K562 (cell line): Measurements from ENCODE around the gene LGALS12. TPM values are rescaled to one million over a fixed set of nuclear protein-coding genes. Genes with fewer than 3 reads are reported as not detected.

Source experiments
- ARID3A ChIP-seq: IDR thresholded peaks from 2 replicates; pipeline ENCODE4 v1.6.1; 2012; ENCODE audit warnings: low read depth, low read length, improper control_type of control experiment, borderline replicate concordance
- CREB3 ChIP-seq: fragments of 450-650 bp; conservative IDR thresholded peaks from 2 replicates; pipeline ENCODE4 v1.6.1; 2016; ENCODE audit warnings: missing genetic modification characterization, low read depth, mild to moderate bottlenecking, missing compliant biosample characterization, moderate library complexity
- CREM ChIP-seq: IDR thresholded peaks from 2 replicates; pipeline ENCODE4 v1.6.1; 2014; ENCODE audit warnings: antibody characterized with exemption, low read depth
- CTBP1 ChIP-seq: fragments of 450-650 bp; IDR thresholded peaks from 2 replicates; pipeline ENCODE4 v1.6.1; 2016; ENCODE audit warnings: borderline replicate concordance
- ERF ChIP-seq: fragments of 450-650 bp; formaldehyde crosslinking; IDR thresholded peaks from 2 replicates; pipeline ENCODE4 v1.4.0; 2020; ENCODE audit warnings: mild to moderate bottlenecking, mixed read lengths
- ESRRA ChIP-seq: fragments of 450-650 bp; IDR thresholded peaks from 2 replicates; pipeline ENCODE4 v1.6.1; 2014; ENCODE audit warnings: low read depth, mild to moderate bottlenecking, moderate library complexity, borderline replicate concordance
- HOMEZ ChIP-seq: fragments of 250-450 bp; sonication (Bioruptor Pico); IDR thresholded peaks from 2 replicates; pipeline ENCODE4 v1.4.0; 2020; ENCODE audit warnings: mild to moderate bottlenecking, moderate library complexity
- KLF13 ChIP-seq: fragments of 450-650 bp; IDR thresholded peaks from 2 replicates; pipeline ENCODE4 v1.6.1; 2016; ENCODE audit warnings: missing genetic modification characterization, low read depth, mild to moderate bottlenecking, missing compliant biosample characterization, moderate library complexity, borderline replicate concordance
- MTA3 ChIP-seq: fragments of 450-650 bp; formaldehyde crosslinking; IDR thresholded peaks from 2 replicates; pipeline ENCODE4 v1.6.1; 2017; ENCODE audit warnings: mild to moderate bottlenecking, borderline replicate concordance
- NFXL1 ChIP-seq: fragments of 450-650 bp; formaldehyde crosslinking; IDR thresholded peaks from 2 replicates; pipeline ENCODE4 v1.4.0; 2021; ENCODE audit warnings: mild to moderate bottlenecking
- PYGO2 ChIP-seq: fragments of 450-650 bp; IDR thresholded peaks from 2 replicates; pipeline ENCODE4 v1.6.1; 2016; ENCODE audit warnings: mild to moderate bottlenecking, missing genetic modification characterization, moderate library complexity, missing compliant biosample characterization
- SMAD4 ChIP-seq: fragments of 250-450 bp; sonication (Bioruptor Pico); conservative IDR thresholded peaks from 2 replicates; pipeline ENCODE4 v1.8.0; 2021; ENCODE audit warnings: inconsistent platforms, mild to moderate bottlenecking, moderate library complexity
- SNAPC5 ChIP-seq: fragments of 250-450 bp; sonication (Bioruptor Pico); IDR thresholded peaks from 2 replicates; pipeline ENCODE4 v1.8.0; 2021; ENCODE audit warnings: moderate library complexity, mild to moderate bottlenecking, inconsistent platforms
- ZBTB17 ChIP-seq: fragments of 450-650 bp; formaldehyde crosslinking; IDR thresholded peaks from 2 replicates; pipeline ENCODE4 v1.4.0; 2020; ENCODE audit warnings: mild to moderate bottlenecking
- ZFP1 ChIP-seq: fragments of 450-650 bp; formaldehyde crosslinking; IDR thresholded peaks from 2 replicates; pipeline ENCODE4 v1.4.0; 2020; ENCODE audit warnings: mild to moderate bottlenecking, mixed read lengths
- ZFPM2 ChIP-seq: fragments of 250-450 bp; sonication (Bioruptor Pico); IDR thresholded peaks from 2 replicates; pipeline ENCODE4 v1.5.1; 2022; ENCODE audit warnings: mild to moderate bottlenecking
- ZNF586 ChIP-seq: fragments of 450-650 bp; formaldehyde crosslinking; conservative IDR thresholded peaks from 2 replicates; pipeline ENCODE4 v1.4.0; 2020; ENCODE audit warnings: mild to moderate bottlenecking, moderate library complexity
- ZNF780A ChIP-seq: fragments of 250-450 bp; sonication (Bioruptor Pico); IDR thresholded peaks from 2 replicates; pipeline ENCODE4 v1.5.0; 2021; ENCODE audit warnings: mild to moderate bottlenecking
- polyA plus RNA-seq, 8 experiments: library from polyadenylated mRNA; depleted of rRNA in 4 of 8; stranded (reverse) in 5 of 8; unstranded in 3 of 8; fragments of >200 nt; fragmentation: Nextera tagmentation in 2 of 8; fragmentation: Illumina TruSeq in 1 of 8; extraction: Ambion mirVana in 2 of 8; extraction: Trizol in 1 of 8; gene quantifications; 2 replicates each; pipeline versions ENCODE4 v1.2.1 to v1.2.3, GENCODE V29; 2011 to 2014; ENCODE audit warnings: inconsistent platforms in 1 of 8, missing spikeins in 1 of 8
- total RNA-seq, 7 experiments: library from RNA; depleted of rRNA in 6 of 7; stranded (reverse); fragments of >200 nt in 6 of 7; fragmentation: Illumina TruSeq in 2 of 7; extraction: Trizol in 2 of 7; gene quantifications; 2 replicates each; pipeline versions ENCODE4 v1.2.1 to v1.2.3, GENCODE V29; 2011 to 2021; ENCODE audit warnings: low replicate concordance in 1 of 7

Gene LGALS12
- total and polyA plus RNA-seq, 9 of the 15 experiments (the other 6 are each of a cell fraction or from before 2014, with no cell fraction given), result 0.66 to 8.0 (median 5.0) TPM

GRCh38 chr11:63531074-63531792 lies 25.3 kb downstream of the LGALS12 start (continued):
- TF ChIP-seq ARID3A (0 out of 2 replicates have a peak, but pooled peaks have one; percentile 22), ZFPM2 (CRISPR knock-in tag) (peak; percentile 89), SNAPC5 (0 out of 2 replicates have a peak, but pooled peaks have one; percentile 31), PYGO2 (peak; percentile 97), ZNF586 (CRISPR knock-in tag) (peak; percentile 88), ZFP1 (CRISPR knock-in tag) (peak; percentile 87), ZBTB17 (CRISPR knock-in tag) (peak; percentile 93), ERF (peak; percentile 98), MTA3 (0 out of 2 replicates have a peak, but pooled peaks have one; percentile 46), ESRRA (peak; percentile 99), HOMEZ (CRISPR knock-in tag) (peak; percentile 97), SMAD4 (CRISPR knock-in tag) (peak; percentile 98), NFXL1 (CRISPR knock-in tag) (peak; percentile 97), CREM (peak; percentile 69; the same call in 1 of the 2 replicates), KLF13 (tag) (peak; percentile 61; the same call in 1 of the 2 replicates), CTBP1 (peak; percentile 82), ZNF780A (CRISPR knock-in tag) (peak; percentile 70; the same call in 1 of the 2 replicates), CREB3 (tag) (peak; percentile 98)
